Loucy (cell line): Measurements from ENCODE around the gene PCSK5.

ENCODE experiments used
- H2AFZ ChIP-seq: fragments of 200-600 bp; sonication (generic); 2 replicates; pipeline ENCODE4 v1.6.0; 2016; ENCODE audit warnings: antibody characterized with exemption, mild to moderate bottlenecking, low read length, moderate library complexity
- H3F3A ChIP-seq: fragments of 200-600 bp; 2 replicates; pipeline ENCODE4 v1.6.0; 2016; ENCODE audit warnings: antibody characterized with exemption, low read depth, mild to moderate bottlenecking
- H3K27me3 ChIP-seq: fragments of 200-600 bp; sonication (generic); 2 replicates; pipeline ENCODE4 v1.6.1; 2014; ENCODE audit warnings: low read length, mild to moderate bottlenecking; ENCODE audit not compliant: insufficient read depth, poor library complexity, severe bottlenecking
- H3K36me3 ChIP-seq: fragments of 200-600 bp; sonication (generic); 2 replicates; pipeline ENCODE4 v1.6.1; 2016; ENCODE audit warnings: low read length; ENCODE audit not compliant: insufficient read depth
- H3K4me1 ChIP-seq: fragments of 200-600 bp; sonication (generic); 2 replicates; pipeline ENCODE4 v1.5.1; 2014; ENCODE audit warnings: low read length, mild to moderate bottlenecking; ENCODE audit not compliant: insufficient read depth, poor library complexity, severe bottlenecking
- H3K4me2 ChIP-seq: fragments of 200-600 bp; sonication (generic); 2 replicates; pipeline ENCODE4 v1.6.0; 2014; ENCODE audit warnings: antibody characterized with exemption, low read length, low read depth, mild to moderate bottlenecking; ENCODE audit not compliant: poor library complexity, severe bottlenecking
- H3K4me3 ChIP-seq: fragments of 200-600 bp; sonication (generic); 2 replicates; pipeline ENCODE4 v1.5.1; 2014; ENCODE audit warnings: low read length, mild to moderate bottlenecking, mixed read lengths; ENCODE audit not compliant: poor library complexity, severe bottlenecking
- H3K79me2 ChIP-seq: fragments of 200-600 bp; sonication (generic); 2 replicates; pipeline ENCODE4 v1.6.1; 2014; ENCODE audit warnings: low read length; ENCODE audit not compliant: insufficient read depth
- H3K9ac ChIP-seq: fragments of 200-600 bp; sonication (generic); 2 replicates; pipeline ENCODE4 v1.6.0; 2014; ENCODE audit warnings: mild to moderate bottlenecking, low read depth, low read length, moderate library complexity; ENCODE audit not compliant: poor library complexity, severe bottlenecking
- H3K9me2 ChIP-seq: fragments of 200-600 bp; sonication (generic); replicated peaks from 2 replicates; pipeline ENCODE4 v1.6.1; 2016; ENCODE audit warnings: low read depth, low read length, mixed read lengths
- H3K9me3 ChIP-seq: fragments of 200-600 bp; sonication (generic); 2 replicates; pipeline ENCODE4 v1.6.1; 2014; ENCODE audit warnings: mild to moderate bottlenecking, antibody characterized with exemption, low read length, low read depth; ENCODE audit not compliant: insufficient read depth
- H4K20me1 ChIP-seq: fragments of 200-600 bp; sonication (generic); 2 replicates; pipeline ENCODE4 v1.6.0; 2014; ENCODE audit warnings: antibody characterized with exemption, low read length, mild to moderate bottlenecking; ENCODE audit not compliant: insufficient read depth, poor library complexity, severe bottlenecking
- CTCF ChIP-seq: fragments of 200-600 bp; sonication (generic); conservative IDR thresholded peaks from 2 replicates; pipeline ENCODE4 v1.5.1; 2014; ENCODE audit warnings: mild to moderate bottlenecking, antibody characterized with exemption, low read length
- EZH2phosphoT487 ChIP-seq: fragments of 200-600 bp; IDR thresholded peaks from 2 replicates; pipeline ENCODE4 v1.6.1; 2018; ENCODE audit warnings: antibody characterized with exemption, mild to moderate bottlenecking, moderate library complexity, borderline replicate concordance

Gene PCSK5

GRCh38 chr9:76271755-76272154 is 381.3 kb downstream of the PCSK5 start:
- TF ChIP-seq EZH2phosphoT487 (no peak), CTCF (no peak)
- no peak overlapping the region for H3K4me2 ChIP-seq
- no peaks in the 10 kb centered on the region for H3K36me3 ChIP-seq
- no peaks in the 10 kb centered on the region for H3K4me1 ChIP-seq
- no peaks in the 10 kb centered on the region for H3K79me2 ChIP-seq
- H4K20me1 ChIP-seq: no peaks in the 10 kb centered on the region
- H3K27me3 ChIP-seq: no peaks in the 10 kb centered on the region
- no peak overlapping the region for H2AFZ ChIP-seq
- H3K9ac ChIP-seq: no peak overlapping the region
- H3K9me2 ChIP-seq: no peaks in the 10 kb centered on the region
- H3K4me3 ChIP-seq: no peak overlapping the region
- H3K9me3 ChIP-seq: no peaks in the 10 kb centered on the region
- no peaks in the 10 kb centered on the region for H3F3A ChIP-seq

- Histone ChIP-seq H3K9me3 (no peaks in the 10 kb centered on the region), H3K36me3 (no peaks in the 10 kb centered on the region), H3F3A (no peaks in the 10 kb centered on the region), H3K79me2 (no peaks in the 10 kb centered on the region), H3K9me2 (no peaks in the 10 kb centered on the region), H3K9ac (no peak overlapping the region), H3K4me1 (no peaks in the 10 kb centered on the region), H3K4me2 (no peak overlapping the region), H2AFZ (no peak overlapping the region), H4K20me1 (no peaks in the 10 kb centered on the region), H3K4me3 (no peak overlapping the region), H3K27me3 (no peaks in the 10 kb centered on the region)
- TF ChIP-seq CTCF (no peak), EZH2phosphoT487 (no peak)
Measured at GRCh38 chr9:76289042-76289441, 398.6 kb downstream of the PCSK5 start.

- Histone ChIP-seq H3K36me3 (no peaks in the 10 kb centered on the region), H3K9me3 (no peaks in the 10 kb centered on the region), H3F3A (no peaks in the 10 kb centered on the region), H3K9me2 (no peaks in the 10 kb centered on the region), H3K4me2 (no peak overlapping the region), H4K20me1 (no peaks in the 10 kb centered on the region), H3K9ac (no peak overlapping the region), H2AFZ (no peak overlapping the region), H3K27me3 (no peaks in the 10 kb centered on the region), H3K79me2 (no peaks in the 10 kb centered on the region), H3K4me3 (no peak overlapping the region), H3K4me1 (no peaks in the 10 kb centered on the region)
- no peak for TF ChIP-seq EZH2phosphoT487
- TF ChIP-seq CTCF: no peak
Measured at GRCh38 chr9:76289703-76290102, 399.2 kb downstream of the PCSK5 start.
